ENCODE data around the gene CRPPA. TPM values are rescaled to one million over a fixed set of nuclear protein-coding genes. Genes with fewer than 3 reads are reported as not detected.
"Not testable (repeated sequence)": the region's sequence is repeated elsewhere in the genome, so short reads cannot be mapped to it uniquely, and the experiment has no call there.

CRPPA gene
- under 1 TPM; 0.58 to 0.60 TPM for total RNA-seq

DNA sequence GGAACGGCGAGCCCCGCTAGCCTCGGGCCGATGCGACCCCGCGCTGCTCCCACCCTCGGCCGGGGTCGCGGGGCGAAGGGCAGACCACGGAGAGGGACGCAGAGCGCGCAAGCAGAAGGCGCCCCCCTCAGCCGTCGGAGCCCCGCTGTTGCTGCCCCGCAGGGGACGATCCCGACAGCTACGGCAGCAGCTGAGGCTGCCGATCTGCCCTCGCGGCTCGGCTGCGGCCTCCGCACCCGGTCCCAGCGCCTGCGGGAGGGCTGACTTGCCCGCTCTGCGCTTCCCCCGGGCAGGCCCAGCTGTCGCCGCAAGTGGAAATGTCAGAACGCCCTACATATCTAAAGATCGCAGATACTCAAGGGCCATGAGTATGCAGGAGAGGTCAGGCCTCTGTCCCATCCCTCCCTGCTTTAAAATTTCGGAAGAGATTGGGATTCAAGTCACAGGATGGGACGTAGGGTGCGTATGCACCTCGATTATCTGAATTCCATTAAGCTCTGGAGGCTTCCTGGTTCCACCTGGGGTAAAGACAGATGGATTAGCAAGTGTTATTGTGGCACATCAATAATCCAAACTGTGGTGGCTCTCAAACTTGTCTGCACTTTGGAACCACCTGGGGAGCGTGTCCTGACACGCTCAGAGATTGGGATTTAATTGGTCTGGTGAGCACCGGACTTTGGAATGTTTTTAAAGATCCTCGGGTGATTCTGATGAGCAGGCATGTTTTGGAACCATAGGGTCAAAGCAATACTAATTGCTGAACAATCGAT, at the start of gene CRPPA:
CRPPA (minus strand) TSS at position 206 of the 770 bp plus-strand sequence. CDS start 216 bp downstream, outside the sequence.
- Mint-ChIP-seq H3K4me3 (peak within 1 kb of the TSS; percentile 84), H3K27ac (peak within 1 kb of the TSS; percentile 93), H3K4me1 (peaks cover 26% of the 10 kb centered on the region), H3K9me3 (peaks cover 11% of the 10 kb centered on the region), H3K27me3 (peaks cover 2% of the 10 kb centered on the region), H3K36me3 (ENCODE audit: low read depth) (peaks cover 7% of the 10 kb centered on the region)
- peak; percentile 31 for DNase-seq
- ChIA-PET POLR2A (interaction anchor here (1.3 kb wide), 1 partner anchor 143 kb away, joined by 6 read pairs; no protein-coding TSS in a partner anchor), CTCF (interaction anchor here (0.6 to 2.3 kb wide), 8 partner anchors 9 to 1409 kb away, joined by 3 to 5 read pairs (median 4); no protein-coding TSS in a partner anchor)

GRCh38 chr7:16465469-16466361, 44.4 kb upstream of the CRPPA start, which contains the start of gene SOSTDC1:
Gene SOSTDC1 (minus strand): TSS chr7:16465738. CDS start chr7:16465668, 70 bp downstream.
- DNase-seq = no peak
- no peak within 1 kb of the TSS for H3K4me3 Mint-ChIP-seq
- CTCF ChIA-PET = interaction anchor here (0.9 to 1.4 kb wide), 3 partner anchors 10 to 53 kb away, joined by 3 to 4 read pairs (median 3); no protein-coding TSS in a partner anchor
- no peaks in the 10 kb centered on the region for H3K36me3 Mint-ChIP-seq (ENCODE audit: low read depth)
- H3K27ac Mint-ChIP-seq = no peak within 1 kb of the TSS
- no peaks in the 10 kb centered on the region for H3K9me3 Mint-ChIP-seq
- POLR2A ChIA-PET = no interaction called here
- H3K4me1 Mint-ChIP-seq = peaks cover 2% of the 10 kb centered on the region
- H3K27me3 Mint-ChIP-seq = peaks cover 12% of the 10 kb centered on the region

- ChIA-PET CTCF (no interaction called here), POLR2A (interaction anchor here (0.7 kb wide), 1 partner anchor 73 kb away, joined by 6 read pairs; no protein-coding TSS in a partner anchor)
- no peak overlapping the region for H3K4me3 Mint-ChIP-seq
- DNase-seq = no peak
- peaks cover 12% of the 10 kb centered on the region for H3K27me3 Mint-ChIP-seq
- H3K9me3 Mint-ChIP-seq = no peaks in the 10 kb centered on the region
- no peaks in the 10 kb centered on the region for H3K36me3 Mint-ChIP-seq (ENCODE audit: low read depth)
- H3K4me1 Mint-ChIP-seq = peaks cover 2% of the 10 kb centered on the region
- H3K27ac Mint-ChIP-seq = no peak overlapping the region
These were observed 42.8 kb upstream of the CRPPA start for GRCh38 chr7:16463949-16464715.

GRCh38 chr7:16463520-16463919, 42.2 kb upstream of the CRPPA start:
- Mint-ChIP-seq H3K9me3 (no peaks in the 10 kb centered on the region), H3K27ac (no peak overlapping the region), H3K36me3 (ENCODE audit: low read depth) (no peaks in the 10 kb centered on the region), H3K4me1 (peaks cover 2% of the 10 kb centered on the region), H3K4me3 (no peak overlapping the region), H3K27me3 (peaks cover 12% of the 10 kb centered on the region)
- DNase-seq = no peak
- ChIA-PET CTCF (interaction anchor here (1.1 kb wide), 1 partner anchor 8 kb away, joined by 3 read pairs; no protein-coding TSS in a partner anchor), POLR2A (no interaction called here)

DNA sequence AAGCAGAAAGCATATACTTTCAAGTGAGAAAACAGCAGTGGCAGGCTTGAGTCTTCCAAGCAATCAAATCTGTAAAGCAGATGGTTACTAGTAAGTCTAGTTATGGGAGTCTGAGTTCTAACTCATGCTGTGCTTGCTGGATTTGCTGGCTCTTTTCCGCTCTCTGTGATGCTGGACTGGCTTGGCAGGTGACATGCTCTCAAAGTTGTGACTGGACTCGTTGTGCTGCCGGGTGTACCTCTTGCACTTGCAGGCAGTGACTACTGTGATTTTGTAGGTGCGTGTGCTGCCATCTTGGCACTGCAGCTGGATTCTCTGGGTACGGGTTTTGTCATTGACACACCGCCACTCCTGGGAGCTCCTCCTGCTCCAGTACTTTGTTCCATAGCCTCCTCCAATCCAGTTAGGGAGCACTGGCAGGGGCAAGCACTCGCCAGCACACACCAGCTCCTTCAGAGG, 41.1 kb upstream of the CRPPA start:
- POLR2A ChIA-PET = interaction anchor here (0.6 kb wide), 2 partner anchors 42 to 1688 kb away, joined by 3 to 4 read pairs; no protein-coding TSS in a partner anchor
- Mint-ChIP-seq H3K27me3 (peaks cover 12% of the 10 kb centered on the region), H3K4me1 (peaks cover 2% of the 10 kb centered on the region), H3K27ac (no peak overlapping the region), H3K4me3 (no peak overlapping the region), H3K36me3 (ENCODE audit: low read depth) (no peaks in the 10 kb centered on the region), H3K9me3 (no peaks in the 10 kb centered on the region)
- DNase-seq = no peak
- CTCF ChIA-PET = interaction anchor here (0.9 to 1.1 kb wide), 2 partner anchors 9 to 26 kb away, joined by 3 read pairs; no protein-coding TSS in a partner anchor

- no peak overlapping the region for H3K27ac Mint-ChIP-seq
- peaks cover 11% of the 10 kb centered on the region for H3K27me3 Mint-ChIP-seq
- no peak for DNase-seq
- H3K4me1 Mint-ChIP-seq = peaks cover 2% of the 10 kb centered on the region
- ChIA-PET POLR2A (no interaction called here), CTCF (interaction anchor here (1.3 kb wide), 1 partner anchor 289 kb away, joined by 4 read pairs; no protein-coding TSS in a partner anchor)
- no peak overlapping the region for H3K4me3 Mint-ChIP-seq
- no peaks in the 10 kb centered on the region for H3K36me3 Mint-ChIP-seq (ENCODE audit: low read depth)
- no peaks in the 10 kb centered on the region for H3K9me3 Mint-ChIP-seq
These were observed 39.6 kb upstream of the CRPPA start for GRCh38 chr7:16460789-16461493.

- DNase-seq; H3K4me1 Mint-ChIP-seq; H3K27me3 Mint-ChIP-seq; H3K36me3 Mint-ChIP-seq (ENCODE audit: low read depth); CTCF ChIA-PET; POLR2A ChIA-PET; H3K4me3 Mint-ChIP-seq; H3K27ac Mint-ChIP-seq; H3K9me3 Mint-ChIP-seq: not testable (repeated sequence)
These were observed 35.0 kb upstream of the CRPPA start for GRCh38 chr7:16456303-16456702.

DNA sequence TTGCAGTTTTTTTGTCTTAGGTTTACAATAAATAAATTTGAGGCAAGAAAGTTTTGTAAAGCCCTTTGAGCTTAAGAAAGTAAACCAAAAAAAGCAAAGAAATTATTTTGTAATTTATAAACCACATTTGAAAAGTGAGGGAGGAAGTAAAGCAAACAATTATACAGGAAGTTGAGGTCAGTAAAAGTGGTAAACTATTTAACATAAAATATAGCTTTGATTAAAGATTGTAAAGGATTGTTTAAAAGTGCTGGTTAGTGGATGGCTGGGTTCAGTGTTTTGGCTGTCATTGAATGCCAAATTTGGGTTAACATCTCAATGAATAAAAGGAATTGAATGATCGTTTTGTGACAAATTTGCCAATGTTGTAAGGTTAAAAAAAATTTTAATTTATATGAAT, 34.3 kb upstream of the CRPPA start:
- POLR2A ChIA-PET = no interaction called here
- Mint-ChIP-seq H3K4me3 (no peak overlapping the region), H3K36me3 (ENCODE audit: low read depth) (no peaks in the 10 kb centered on the region), H3K9me3 (no peaks in the 10 kb centered on the region), H3K27me3 (no peaks in the 10 kb centered on the region), H3K27ac (no peak overlapping the region), H3K4me1 (peaks cover 3% of the 10 kb centered on the region)
- CTCF ChIA-PET = interaction anchor here (0.7 kb wide), 2 partner anchors 125 to 431 kb away, joined by 3 read pairs; no protein-coding TSS in a partner anchor
- DNase-seq = no peak

DNA sequence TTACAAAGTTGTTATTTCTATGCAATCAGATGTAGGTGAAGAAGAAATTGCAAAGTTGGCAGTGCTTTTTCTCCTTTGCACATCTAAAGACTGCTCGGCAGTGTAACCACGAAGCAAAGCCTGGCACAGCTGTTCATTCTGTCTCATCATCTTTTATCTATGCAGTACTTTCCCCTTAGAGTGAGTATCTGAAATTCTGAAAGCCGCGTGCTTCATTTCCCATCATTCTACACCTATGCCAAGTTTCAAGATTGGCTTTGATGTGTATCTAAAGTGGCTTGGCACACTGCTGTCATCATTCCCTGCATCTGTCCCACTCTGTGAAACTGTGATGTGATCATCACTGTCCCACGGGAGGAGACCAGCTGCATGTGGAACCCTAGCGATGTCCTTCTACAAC, 29.0 kb upstream of the CRPPA start:
- ChIA-PET CTCF (interaction anchor here (1.5 kb wide), 1 partner anchor 43 kb away, joined by 4 read pairs; no protein-coding TSS in a partner anchor), POLR2A (no interaction called here)

DNA sequence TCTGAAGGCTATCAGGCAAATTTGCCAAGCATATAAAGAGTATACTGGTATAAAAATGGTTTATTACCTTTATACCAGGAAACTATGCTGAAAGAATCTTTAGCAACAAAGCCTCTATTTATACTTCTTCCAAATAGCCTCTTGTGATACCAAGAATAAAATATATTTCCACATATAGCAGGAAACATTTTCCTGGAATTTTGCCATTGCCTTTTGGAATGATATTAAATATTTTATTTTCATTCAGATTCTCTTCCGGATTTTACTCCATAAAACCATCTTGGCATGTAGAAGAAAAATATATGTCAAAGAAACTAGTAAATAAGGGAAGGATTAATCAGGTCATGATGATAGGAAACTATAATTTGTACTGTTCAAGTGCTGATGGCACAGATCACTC, 26.5 kb upstream of the CRPPA start:
- H3K4me1 Mint-ChIP-seq = no peaks in the 10 kb centered on the region
- no peak overlapping the region for H3K4me3 Mint-ChIP-seq
- POLR2A ChIA-PET = no interaction called here
- H3K36me3 Mint-ChIP-seq (ENCODE audit: low read depth) = no peaks in the 10 kb centered on the region
- no peaks in the 10 kb centered on the region for H3K9me3 Mint-ChIP-seq
- no peaks in the 10 kb centered on the region for H3K27me3 Mint-ChIP-seq
- no peak for DNase-seq
- CTCF ChIA-PET = no interaction called here
- no peak overlapping the region for H3K27ac Mint-ChIP-seq

More for the DNA sequence above, 29.0 kb upstream of the CRPPA start:
- Mint-ChIP-seq H3K9me3 (no peaks in the 10 kb centered on the region), H3K27ac (no peak overlapping the region), H3K4me1 (no peaks in the 10 kb centered on the region), H3K4me3 (no peak overlapping the region), H3K36me3 (ENCODE audit: low read depth) (no peaks in the 10 kb centered on the region), H3K27me3 (no peaks in the 10 kb centered on the region)
- no peak for DNase-seq

DNA sequence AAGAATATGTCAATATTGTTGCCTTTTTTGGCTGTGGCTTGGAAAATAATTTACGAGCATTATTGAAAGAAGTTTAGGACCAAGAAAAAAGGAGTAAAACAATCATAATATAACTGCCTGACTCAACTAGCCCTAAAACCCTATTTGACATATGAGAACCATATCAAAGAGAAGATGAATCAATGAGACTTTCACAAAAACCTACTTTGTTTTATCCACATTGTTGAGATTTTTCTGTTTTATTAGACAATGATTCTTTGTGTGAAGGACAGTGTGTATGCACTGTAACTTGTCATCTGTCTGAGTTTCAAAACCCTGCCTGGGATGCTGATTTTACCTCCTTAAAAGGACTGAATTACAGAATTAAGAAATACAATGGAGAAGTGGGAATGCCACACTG, 25.2 kb upstream of the CRPPA start:
- Mint-ChIP-seq H3K4me1 (no peaks in the 10 kb centered on the region), H3K4me3 (no peak overlapping the region), H3K36me3 (ENCODE audit: low read depth) (no peaks in the 10 kb centered on the region), H3K9me3 (no peaks in the 10 kb centered on the region), H3K27ac (no peak overlapping the region), H3K27me3 (no peaks in the 10 kb centered on the region)
- no peak for DNase-seq
- POLR2A ChIA-PET = no interaction called here
- CTCF ChIA-PET = no interaction called here

- POLR2A ChIA-PET; H3K36me3 Mint-ChIP-seq (ENCODE audit: low read depth); CTCF ChIA-PET; H3K4me3 Mint-ChIP-seq; DNase-seq; H3K4me1 Mint-ChIP-seq; H3K27me3 Mint-ChIP-seq; H3K27ac Mint-ChIP-seq; H3K9me3 Mint-ChIP-seq: not testable (repeated sequence)
These were observed 22.5 kb upstream of the CRPPA start for GRCh38 chr7:16443871-16444270.

Data from activated CD4-positive, alpha-beta T cell treated with anti-CD3 and anti-CD28 coated beads, Interleukin-2, amount 10 ng/mL, durations not matched to agents 7 days and 5 days (primary cell).